CD4-positive, alpha-beta T cell treated with Interleukin-2 at 100 ng/mL for 4 hours (primary cell): Measurements from ENCODE around the gene OTUD3.
"Not testable (repeated sequence)": the region's sequence is repeated elsewhere in the genome, so short reads cannot be mapped to it uniquely, and the experiment has no call there.

Source experiments
- DNase-seq: peaks from one replicate; pipeline ENCODE4 v3.0.0-alpha.2; 2020; ENCODE audit warnings: low spot score

Gene OTUD3

GRCh38 chr1:19869453-19869852 lies 12.7 kb upstream of the OTUD3 start:
- not testable (repeated sequence) for DNase-seq

DNA sequence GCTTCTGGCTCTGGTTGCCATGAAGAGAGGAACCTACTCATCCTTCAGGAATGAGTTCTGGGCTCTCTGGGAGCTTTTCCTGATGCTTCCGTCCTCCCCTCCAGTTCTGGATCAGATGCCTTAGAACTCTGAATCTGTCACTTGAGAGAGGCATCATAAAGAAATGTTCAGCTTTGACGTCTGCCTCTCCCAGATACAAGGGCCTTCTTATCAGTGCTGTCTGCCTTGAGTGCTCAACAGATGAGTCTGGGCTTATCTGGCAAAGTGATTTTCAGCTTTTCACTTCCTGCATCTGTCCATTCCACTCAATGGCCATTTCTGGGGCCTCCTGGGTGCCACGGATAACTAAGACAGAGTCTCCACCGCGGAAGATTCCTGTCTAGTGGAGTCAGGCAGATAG lies 12.3 kb upstream of the OTUD3 start:
- DNase-seq: no peak

DNA sequence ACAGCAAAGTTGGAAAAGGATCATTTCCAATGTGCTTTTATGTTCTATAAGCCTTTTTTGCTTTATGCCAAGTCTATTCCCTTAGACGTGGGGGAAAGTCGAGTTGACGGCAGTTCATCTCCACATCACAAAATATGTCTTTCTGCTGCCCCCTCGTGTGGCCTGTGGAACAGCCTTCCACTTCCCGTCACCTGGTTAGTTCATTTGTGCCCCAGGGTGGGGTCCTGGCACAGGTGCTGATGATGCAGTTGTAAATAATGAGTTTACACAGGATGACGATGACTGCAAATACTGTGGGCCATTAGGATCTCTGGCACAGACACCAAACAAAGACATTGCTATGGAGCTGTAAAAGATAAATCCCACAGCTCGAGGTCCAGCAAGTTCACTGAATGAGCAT lies 10.0 kb upstream of the OTUD3 start:
- no peak for DNase-seq

DNA sequence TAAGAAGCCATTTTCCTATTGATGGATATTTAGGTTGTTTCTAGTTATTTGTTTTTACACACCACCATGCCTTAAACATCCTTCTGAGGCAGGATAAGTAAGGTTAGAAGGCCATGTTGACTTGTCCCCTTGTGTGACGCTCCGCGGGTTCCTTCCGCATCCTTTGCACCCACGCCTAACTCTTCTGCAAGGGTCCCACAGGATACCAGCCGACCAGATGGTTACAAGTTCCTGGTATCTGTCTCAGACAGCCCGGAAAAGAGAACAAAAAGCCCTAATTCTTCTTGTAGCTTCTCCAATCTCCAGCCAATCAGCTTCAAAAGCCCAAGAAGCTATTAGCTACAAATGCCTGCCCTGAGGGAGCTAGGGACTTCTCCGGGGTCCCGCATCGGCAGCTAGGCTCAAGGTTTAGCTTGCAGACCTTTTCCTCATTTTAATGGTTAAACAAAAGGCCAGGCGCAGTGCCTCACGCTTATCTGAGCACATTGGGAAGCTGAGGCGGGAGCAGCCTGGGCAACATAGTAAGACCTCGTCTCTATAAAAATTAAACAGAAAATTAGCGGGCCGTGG lies 4.9 kb upstream of the OTUD3 start:
- DNase-seq: no peak

GRCh38 chr1:19877821-19878636 lies 4.2 kb upstream of the OTUD3 start:
- no peak for DNase-seq

DNA sequence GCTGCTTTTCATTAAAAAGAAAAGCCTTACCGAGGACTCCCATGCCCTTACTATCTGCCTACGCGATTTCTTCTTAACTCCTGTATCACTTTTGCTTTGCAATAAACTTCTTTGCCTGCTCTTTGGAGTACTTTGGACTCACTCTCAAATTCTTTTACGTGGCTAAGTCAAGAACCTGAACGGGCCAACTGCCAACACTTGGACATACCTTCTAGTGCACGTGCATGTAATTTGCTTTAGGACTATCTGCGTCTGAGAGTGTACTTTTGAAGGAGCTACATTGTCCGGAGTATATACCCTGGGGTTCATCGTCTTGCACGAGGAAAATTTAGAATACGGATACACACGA lies 3.6 kb upstream of the OTUD3 start:
- DNase-seq: no peak

DNA sequence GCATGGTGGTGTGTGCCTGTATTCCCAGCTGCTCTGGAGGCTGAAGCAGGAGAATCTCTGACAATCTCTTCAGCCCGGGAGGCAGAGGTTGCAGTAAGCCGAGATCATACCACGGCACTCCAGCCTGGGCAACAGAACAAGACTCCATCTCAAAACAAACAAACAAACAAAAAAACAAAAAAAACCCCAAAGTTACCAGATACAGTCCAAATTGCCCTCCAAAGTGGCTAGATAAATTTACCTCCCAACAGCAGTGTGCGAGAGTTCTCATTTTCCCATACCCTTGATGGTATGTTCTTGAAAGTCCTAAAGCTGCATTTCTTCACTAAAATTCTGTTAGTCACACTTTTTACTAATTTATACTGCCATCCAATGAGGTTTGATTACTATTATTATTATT lies 3.0 kb upstream of the OTUD3 start:
- no peak for DNase-seq

DNA sequence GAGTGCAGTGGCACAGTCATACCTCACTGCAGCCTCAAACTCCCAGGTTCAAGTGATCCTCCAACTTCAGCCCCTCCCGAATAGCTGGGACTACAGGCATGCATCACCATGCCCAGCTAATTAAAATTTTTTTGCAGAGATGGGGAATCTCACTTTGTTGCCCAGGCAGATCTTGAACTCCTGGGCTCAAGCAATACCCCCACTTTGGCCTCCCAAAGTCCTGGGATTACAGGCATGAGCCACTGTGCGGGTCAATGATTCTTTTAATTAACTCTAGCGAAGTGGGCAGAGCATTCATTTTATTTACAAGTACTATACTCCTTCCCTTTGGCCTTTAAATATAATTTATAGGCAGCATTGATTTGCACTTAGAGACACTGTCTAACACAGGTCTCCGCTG lies 2.5 kb upstream of the OTUD3 start:
- no peak for DNase-seq

- DNase-seq: not testable (repeated sequence)
Observed at GRCh38 chr1:19880841-19881240, 1.4 kb upstream of the OTUD3 start.

DNA sequence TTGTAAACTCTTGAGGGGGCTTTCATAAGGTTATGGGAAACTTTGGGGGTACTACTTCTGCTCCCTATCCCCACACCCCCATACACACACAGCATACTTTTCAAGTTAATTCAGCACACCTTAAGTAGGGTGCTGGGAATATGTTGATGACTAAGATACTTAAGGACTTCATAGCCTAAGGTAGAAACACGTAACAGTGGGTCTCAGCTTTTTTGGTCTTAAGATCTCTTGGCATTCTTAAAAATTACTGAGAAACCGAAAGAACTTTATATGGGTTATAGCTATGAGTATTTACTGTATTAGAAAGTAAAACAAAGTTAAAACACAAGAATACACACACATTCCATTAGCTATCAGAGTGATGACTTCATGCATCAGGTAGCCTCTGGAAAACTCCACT lies 2.1 kb downstream of the OTUD3 start:
- DNase-seq: no peak

- DNase-seq: no peak
Observed at GRCh38 chr1:19885821-19886220, 3.6 kb downstream of the OTUD3 start.

DNA sequence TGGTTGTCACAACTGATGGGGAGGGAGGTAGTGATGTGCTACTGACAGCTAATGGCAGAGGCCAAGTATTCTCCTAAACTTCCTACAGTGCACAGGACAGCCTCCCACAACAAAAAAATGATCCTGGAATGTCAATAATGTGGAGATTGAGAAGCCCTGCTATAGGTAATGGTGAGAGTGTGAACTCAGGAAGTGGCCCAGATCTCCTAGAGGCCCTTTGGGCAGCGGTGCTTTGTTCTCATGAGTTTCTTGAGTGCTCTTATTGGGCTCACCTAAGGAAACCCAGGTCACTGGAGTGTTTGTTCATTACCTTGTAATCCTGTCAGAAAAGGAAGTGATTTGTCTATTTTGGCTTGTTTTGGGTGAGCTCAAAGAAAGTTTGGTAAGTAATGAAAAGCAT lies 5.9 kb downstream of the OTUD3 start:
- DNase-seq: no peak

DNA sequence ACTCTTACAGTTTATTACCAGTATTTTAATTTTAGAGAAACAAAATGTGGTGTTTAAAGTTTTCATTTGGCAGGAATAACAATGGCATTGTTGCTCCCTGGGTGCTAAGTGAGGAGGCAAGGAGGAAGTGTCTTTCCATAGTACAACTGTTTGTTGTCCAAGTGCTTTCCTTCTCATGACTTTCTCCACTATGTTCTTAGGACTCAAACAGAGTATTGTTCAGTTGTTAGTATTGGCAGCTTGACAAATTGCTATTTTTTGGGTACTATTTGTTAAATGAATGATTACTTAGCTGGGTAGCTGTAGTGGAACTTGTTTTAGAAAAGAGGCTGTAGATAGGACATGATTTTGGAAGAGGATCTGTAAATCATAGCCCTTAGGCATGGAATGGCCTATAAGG lies 7.5 kb downstream of the OTUD3 start:
- DNase-seq: no peak

DNA sequence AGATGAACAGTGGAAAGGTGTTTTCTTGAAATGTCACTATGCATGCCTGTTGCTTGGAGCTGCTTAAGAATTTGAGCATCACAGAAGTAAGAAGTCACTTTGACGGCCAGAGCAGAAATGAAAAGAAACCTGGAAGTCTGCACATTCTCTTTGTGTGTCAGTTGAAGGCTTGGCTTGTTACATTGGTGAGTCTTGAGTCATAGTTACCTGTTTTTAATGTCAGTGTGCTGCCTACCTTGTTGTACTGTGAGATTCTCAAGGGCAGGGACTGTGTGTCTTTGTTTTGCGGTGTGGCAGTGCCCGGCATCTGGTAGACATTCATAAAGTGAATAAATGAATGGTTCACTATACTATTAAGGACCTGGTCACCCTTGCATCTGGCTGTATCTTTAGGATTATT lies 9.9 kb downstream of the OTUD3 start:
- no peak for DNase-seq

DNA sequence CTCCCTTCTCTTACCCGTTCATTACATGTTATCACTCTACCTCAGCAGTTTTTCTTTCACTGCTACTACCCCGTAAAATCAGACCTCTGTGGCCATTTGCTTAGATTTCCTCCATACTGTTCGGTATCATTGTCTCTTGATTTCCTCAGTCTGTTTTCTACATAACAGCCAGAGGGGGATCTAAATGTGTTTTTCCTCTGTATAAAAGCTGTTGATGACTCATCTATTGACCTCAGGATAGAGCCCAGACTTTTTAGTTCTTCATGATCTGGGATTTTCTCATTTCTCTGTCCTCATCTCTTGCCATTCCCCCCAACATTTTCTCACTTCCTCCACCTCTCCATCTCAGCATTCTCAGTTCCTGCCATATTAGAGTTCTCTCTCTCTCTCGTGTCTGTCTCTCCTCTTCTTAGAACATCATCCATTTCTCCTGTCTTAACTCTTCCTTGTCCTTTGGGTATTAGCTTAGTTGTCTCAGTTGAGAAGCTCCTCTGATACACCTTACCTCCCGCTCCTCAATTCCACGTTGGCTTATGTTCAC lies 10.5 kb downstream of the OTUD3 start:
- DNase-seq: no peak

GRCh38 chr1:19893687-19894086 lies 11.5 kb downstream of the OTUD3 start:
- DNase-seq: no peak

GRCh38 chr1:19894218-19894617 lies 12.0 kb downstream of the OTUD3 start:
- DNase-seq: no peak

- no peak for DNase-seq
Observed at GRCh38 chr1:19901653-19902052, 19.5 kb downstream of the OTUD3 start.

DNA sequence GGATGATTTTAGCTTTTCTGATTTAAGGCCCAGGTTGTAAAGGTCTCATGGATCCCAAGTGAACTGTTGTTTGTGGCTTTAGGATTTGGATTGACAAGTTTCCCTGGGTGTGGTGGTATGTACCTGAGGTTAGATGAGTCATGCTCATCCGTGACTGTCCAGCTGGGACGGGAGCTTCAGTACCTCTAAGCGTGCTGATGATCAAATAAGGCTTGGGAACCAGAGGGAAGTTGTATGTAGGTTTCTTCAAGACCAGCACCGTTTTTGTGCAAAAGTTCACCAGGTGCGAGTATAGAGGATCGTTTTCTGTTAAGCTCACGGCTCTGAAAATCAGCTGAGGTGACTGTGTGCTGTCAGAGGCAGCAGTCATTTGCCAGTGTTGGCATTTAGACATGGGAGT lies 21.4 kb downstream of the OTUD3 start:
- DNase-seq: no peak

GRCh38 chr1:19907456-19907855 lies 25.3 kb downstream of the OTUD3 start:
- no peak for DNase-seq

GRCh38 chr1:19909392-19909791 lies 27.2 kb downstream of the OTUD3 start:
- no peak for DNase-seq

DNA sequence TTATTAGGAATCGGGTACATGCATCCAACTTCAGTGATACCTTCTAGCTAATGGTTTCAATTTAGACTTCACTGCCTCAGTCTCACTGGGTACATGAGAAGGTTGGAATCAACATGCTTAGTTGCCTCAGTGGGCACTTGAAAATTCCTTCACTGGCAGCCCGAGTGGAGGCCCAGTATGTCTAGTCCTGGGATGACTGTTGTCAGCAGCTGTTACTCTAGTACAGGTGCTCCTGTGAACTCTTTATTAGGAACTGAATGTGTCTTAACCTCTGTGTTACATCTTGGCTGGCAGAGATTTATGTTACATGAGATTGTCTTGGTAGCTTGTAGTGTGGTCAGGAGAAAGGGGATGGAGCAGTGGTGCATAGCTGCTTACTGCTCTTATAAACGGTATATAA lies 27.8 kb downstream of the OTUD3 start:
- DNase-seq: no peak

DNA sequence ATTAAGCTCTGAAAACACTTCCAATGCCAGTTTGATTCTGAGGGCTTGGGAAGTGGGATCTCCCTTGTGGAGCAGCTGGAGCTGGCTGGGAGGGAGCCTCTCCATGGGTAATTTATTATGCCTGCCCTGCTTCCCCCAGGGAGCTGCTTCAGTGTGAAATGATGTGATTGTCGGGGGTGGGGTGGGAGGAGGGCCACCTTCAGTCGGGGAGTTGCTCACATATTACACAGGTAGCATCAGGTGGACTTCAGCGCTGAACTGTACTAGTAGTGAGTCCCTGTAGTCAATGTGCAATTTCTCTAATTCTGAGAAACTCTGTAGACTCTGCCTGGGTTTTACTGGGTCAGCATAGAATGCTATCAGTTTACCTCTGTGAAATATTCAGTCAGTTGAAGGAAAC lies 28.5 kb downstream of the OTUD3 start:
- no peak for DNase-seq

DNA sequence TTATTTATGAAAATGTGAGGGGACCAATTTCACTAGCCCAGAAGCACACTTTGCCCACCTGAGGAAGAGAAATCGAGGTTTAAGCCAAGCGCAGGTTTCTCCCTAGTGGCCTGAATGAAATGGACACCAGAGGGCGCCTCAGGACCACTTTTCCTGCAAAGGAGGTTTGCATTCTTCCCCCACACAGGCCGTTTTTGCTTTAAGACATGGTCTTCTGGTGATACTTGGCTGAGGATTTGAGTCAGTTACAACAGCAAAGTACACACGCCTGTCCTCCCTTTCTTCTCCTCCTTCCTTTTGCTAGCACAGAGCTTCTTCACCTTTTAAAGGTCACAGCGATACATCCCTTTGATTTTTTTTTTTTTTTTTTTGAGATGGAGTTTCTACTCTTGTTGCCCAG lies 35.9 kb downstream of the OTUD3 start:
- peak; percentile 76 for DNase-seq
